BLaER1 (cell line): ENCODE data around the gene NTMT2.

Experiments used
- H3K27ac ChIP-seq: shearing (Covaris generic); formaldehyde crosslinking; 2 replicates; pipeline ENCODE4 v1.8.1; 2022
- H3K27me3 ChIP-seq: shearing (Covaris generic); formaldehyde crosslinking; 2 replicates; pipeline ENCODE4 v1.8.1; 2022
- H3K36me3 ChIP-seq: shearing (Covaris generic); formaldehyde crosslinking; 2 replicates; pipeline ENCODE4 v1.8.1; 2022
- H3K4me1 ChIP-seq: shearing (Covaris generic); formaldehyde crosslinking; 2 replicates; pipeline ENCODE4 v1.8.1; 2022
- H3K4me2 ChIP-seq: shearing (Covaris generic); formaldehyde crosslinking; 2 replicates; pipeline ENCODE4 v1.8.1; 2022
- H3K4me3 ChIP-seq: shearing (Covaris generic); formaldehyde crosslinking; 2 replicates; pipeline ENCODE4 v1.8.1; 2022
- H3K9ac ChIP-seq: shearing (Covaris generic); formaldehyde crosslinking; 2 replicates; pipeline ENCODE4 v1.8.1; 2022
- H3K9me3 ChIP-seq: shearing (Covaris generic); formaldehyde crosslinking; 2 replicates; pipeline ENCODE4 v1.8.1; 2022
- H4K20me1 ChIP-seq: shearing (Covaris generic); formaldehyde crosslinking; 2 replicates; pipeline ENCODE4 v1.8.1; 2022
- Cebpa-rat ChIP-seq: shearing (Covaris generic); IDR thresholded peaks from 2 replicates; pipeline ENCODE4 v1.8.1; 2022

The NTMT2 gene

DNA sequence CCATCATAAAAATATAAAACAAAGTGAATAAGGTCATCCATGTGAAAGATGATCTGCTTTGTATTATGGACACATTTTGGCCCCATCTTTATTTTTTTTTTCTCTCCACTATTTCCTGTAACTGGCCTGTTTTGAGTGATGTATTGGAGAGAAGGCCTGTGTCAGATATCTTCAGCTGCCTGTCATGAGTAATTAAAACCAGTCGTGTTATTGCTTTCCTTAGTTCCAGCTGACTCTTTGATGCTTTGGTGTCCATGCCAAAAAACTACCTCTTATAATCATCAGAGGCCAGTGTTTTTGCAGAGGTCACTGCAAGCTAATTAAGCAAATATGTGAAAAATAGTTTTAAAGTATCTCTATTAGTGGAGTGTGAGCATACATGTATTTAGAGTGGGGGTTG lies 29.7 kb downstream of the NTMT2 start:
- H3K4me2 ChIP-seq, result no peak overlapping the region
- TF ChIP-seq Cebpa-rat, result no peak
- H3K9ac ChIP-seq, result no peak overlapping the region
- no peaks in the 10 kb centered on the region for H3K36me3 ChIP-seq
- H4K20me1 ChIP-seq, result no peaks in the 10 kb centered on the region
- no peaks in the 10 kb centered on the region for H3K27me3 ChIP-seq
- peaks cover 7% of the 10 kb centered on the region; the same call in 1 of the 2 replicates for H3K9me3 ChIP-seq
- no peak overlapping the region for H3K4me3 ChIP-seq
- H3K4me1 ChIP-seq, result no peaks in the 10 kb centered on the region
- H3K27ac ChIP-seq, result no peak overlapping the region

DNA sequence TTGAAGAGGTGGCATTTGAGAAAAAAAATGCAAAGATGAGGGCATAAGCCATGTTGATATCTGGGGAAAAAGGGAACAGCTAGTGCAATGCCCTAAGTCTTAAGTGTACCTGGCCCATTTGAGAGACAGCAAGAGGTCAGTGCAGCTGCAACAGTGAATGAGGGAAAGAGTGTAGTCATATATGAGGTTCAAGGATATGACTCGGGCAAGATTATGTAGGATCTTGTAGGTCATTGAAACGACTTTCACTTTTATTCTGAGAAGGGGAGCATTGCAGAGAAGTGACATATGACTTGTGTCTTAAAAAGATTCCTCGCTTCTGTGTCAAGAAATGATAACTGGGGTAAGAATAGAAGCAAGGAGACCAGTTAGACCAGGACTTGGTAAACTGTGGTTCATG lies 31.0 kb downstream of the NTMT2 start:
- Histone ChIP-seq H3K4me1 (no peaks in the 10 kb centered on the region), H3K9ac (no peak overlapping the region), H3K36me3 (no peaks in the 10 kb centered on the region), H3K27ac (no peak overlapping the region), H3K4me2 (no peak overlapping the region), H3K27me3 (no peaks in the 10 kb centered on the region), H4K20me1 (no peaks in the 10 kb centered on the region), H3K4me3 (no peak overlapping the region), H3K9me3 (no peaks in the 10 kb centered on the region)
- TF ChIP-seq Cebpa-rat, result no peak

DNA sequence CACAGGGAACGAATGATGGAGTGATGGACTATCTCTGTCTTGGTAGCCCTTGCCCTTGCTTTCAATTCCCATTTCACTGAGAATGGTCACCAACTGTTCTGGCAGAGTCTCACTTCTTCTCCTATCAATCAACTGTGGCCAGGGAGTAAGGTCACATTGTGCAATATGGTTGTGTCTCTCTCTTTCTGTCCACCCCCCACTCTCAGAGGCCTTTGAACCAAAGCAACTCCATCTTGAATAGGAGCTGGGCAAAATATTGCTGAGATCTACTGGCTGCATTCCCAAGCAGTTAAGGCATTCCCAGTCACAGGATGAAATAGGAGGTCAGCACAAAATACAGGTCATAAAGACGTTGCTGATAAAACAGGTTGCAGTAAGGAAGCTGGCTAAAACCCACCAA lies 36.7 kb downstream of the NTMT2 start:
- TF ChIP-seq Cebpa-rat, result no peak
- Histone ChIP-seq H4K20me1 (no peaks in the 10 kb centered on the region), H3K4me2 (no peak overlapping the region), H3K27me3 (no peaks in the 10 kb centered on the region), H3K36me3 (no peaks in the 10 kb centered on the region), H3K9ac (no peak overlapping the region), H3K4me3 (no peak overlapping the region), H3K27ac (no peak overlapping the region), H3K4me1 (no peaks in the 10 kb centered on the region), H3K9me3 (no peaks in the 10 kb centered on the region)

DNA sequence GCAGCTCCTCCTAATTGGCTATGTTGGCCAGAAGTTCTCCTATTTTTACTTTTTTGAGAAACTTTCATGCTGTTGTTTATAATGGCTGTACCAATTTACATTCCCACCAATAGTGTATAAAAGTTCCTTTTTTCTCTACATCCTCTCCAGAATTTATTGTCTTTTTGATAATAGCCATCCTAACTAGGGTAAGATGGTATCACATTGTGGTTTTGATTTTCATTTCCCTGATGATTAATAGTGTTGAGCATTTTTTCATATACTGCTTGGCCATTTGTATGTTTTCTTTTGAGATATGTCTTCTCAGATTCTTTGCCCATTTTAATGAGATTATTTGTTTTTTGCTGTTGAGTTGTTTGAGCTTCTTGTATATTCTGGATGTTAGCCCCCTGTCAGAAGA lies 46.8 kb downstream of the NTMT2 start:
- Histone ChIP-seq H3K9me3 (0 out of 2 replicates have a peak, but pooled peaks cover 4% of the 10 kb centered on the region), H4K20me1 (no peaks in the 10 kb centered on the region), H3K9ac (no peak overlapping the region), H3K4me2 (no peak overlapping the region), H3K4me3 (no peak overlapping the region), H3K4me1 (no peaks in the 10 kb centered on the region), H3K36me3 (no peaks in the 10 kb centered on the region), H3K27ac (no peak overlapping the region), H3K27me3 (no peaks in the 10 kb centered on the region)
- TF ChIP-seq Cebpa-rat, result no peak

DNA sequence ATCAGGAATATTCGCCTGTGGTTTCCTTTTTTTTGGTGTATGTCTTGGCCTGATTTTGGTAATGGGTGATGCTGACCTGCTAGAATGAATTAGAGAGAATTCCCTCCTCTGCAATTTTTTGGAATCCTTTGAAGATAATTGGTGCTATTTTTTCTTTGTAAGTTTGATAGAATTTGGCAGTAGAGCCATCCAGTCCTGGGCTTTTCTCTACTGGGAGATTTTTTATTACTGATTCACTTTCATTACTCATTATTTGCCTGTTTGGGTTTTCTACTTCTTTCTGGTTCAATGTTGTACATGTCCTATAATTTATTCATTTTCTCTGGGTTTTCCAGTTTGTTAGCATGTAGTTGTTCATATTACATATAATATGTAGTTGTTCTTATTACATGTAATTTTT lies 48.7 kb downstream of the NTMT2 start:
- no peaks in the 10 kb centered on the region for H3K27me3 ChIP-seq
- 0 out of 2 replicates have a peak, but pooled peaks cover 4% of the 10 kb centered on the region for H3K9me3 ChIP-seq
- H3K4me1 ChIP-seq, result no peaks in the 10 kb centered on the region
- no peak overlapping the region for H3K4me2 ChIP-seq
- no peak for TF ChIP-seq Cebpa-rat
- H3K36me3 ChIP-seq, result no peaks in the 10 kb centered on the region
- no peak overlapping the region for H3K9ac ChIP-seq
- no peaks in the 10 kb centered on the region for H4K20me1 ChIP-seq
- H3K27ac ChIP-seq, result no peak overlapping the region
- no peak overlapping the region for H3K4me3 ChIP-seq

DNA sequence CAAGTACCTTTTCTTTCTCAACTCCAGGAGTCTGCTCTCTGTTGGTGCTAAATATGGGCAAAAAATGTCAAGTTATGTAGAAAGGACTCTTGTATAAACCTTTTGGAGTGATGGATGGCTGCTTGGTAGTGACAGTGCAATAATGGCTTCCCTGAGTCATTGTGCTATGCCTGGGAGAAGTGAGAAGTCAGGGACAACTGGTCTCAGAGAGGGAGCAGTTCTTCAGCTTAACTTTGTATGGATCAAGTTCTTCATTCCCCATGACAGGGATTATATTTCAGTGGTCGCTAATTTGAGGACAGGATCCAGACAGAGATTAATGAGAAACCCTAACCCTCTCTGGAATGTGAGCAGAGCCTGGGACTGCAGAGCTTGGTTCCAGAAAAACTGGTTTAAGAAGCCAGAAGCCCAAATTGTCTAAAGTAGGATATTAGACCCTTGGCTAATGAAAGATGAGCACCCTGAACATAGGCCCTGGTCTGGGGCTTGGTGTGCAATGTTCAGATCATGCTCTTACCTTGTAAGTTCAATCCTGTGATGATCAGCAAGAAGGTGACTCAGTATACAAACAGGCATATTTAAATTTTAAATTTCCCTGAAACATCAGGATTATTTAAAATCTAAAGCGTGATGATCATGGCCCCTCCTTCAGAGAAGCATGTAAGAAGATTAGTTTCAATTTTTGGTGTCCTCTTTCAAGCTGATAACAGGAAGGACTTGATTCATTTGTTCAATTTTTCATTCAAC lies 50.9 kb downstream of the NTMT2 start:
- Histone ChIP-seq H3K9ac (no peak overlapping the region), H4K20me1 (no peaks in the 10 kb centered on the region), H3K27ac (no peak overlapping the region), H3K36me3 (no peaks in the 10 kb centered on the region), H3K4me1 (no peaks in the 10 kb centered on the region), H3K9me3 (no peaks in the 10 kb centered on the region), H3K4me2 (no peak overlapping the region), H3K27me3 (no peaks in the 10 kb centered on the region), H3K4me3 (no peak overlapping the region)
- TF ChIP-seq Cebpa-rat, result no peak

DNA sequence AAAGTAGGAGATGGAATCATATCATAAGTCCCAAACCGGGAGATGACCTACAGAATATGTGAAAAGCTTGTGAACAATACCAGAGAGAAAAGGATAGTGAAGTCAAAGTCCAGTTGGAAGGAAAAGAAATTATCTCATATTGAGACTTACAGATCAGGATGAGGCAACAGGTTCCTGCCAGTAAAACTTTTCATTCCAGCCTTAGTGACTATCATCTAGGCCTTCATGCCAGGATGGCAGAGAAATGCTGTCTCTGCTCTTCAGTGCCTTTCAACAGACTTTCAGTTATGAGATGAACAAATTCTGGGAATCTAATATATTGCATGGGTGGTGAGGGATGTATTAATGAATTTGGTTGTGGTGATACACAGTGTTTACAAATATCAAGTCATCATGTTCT lies 52.3 kb downstream of the NTMT2 start:
- no peaks in the 10 kb centered on the region for H3K27me3 ChIP-seq
- no peaks in the 10 kb centered on the region for H3K4me1 ChIP-seq
- no peaks in the 10 kb centered on the region for H3K36me3 ChIP-seq
- no peak overlapping the region for H3K9ac ChIP-seq
- H3K4me2 ChIP-seq, result no peak overlapping the region
- no peak for TF ChIP-seq Cebpa-rat
- no peak overlapping the region for H3K4me3 ChIP-seq
- no peak overlapping the region for H3K27ac ChIP-seq
- no peaks in the 10 kb centered on the region for H3K9me3 ChIP-seq
- no peaks in the 10 kb centered on the region for H4K20me1 ChIP-seq

DNA sequence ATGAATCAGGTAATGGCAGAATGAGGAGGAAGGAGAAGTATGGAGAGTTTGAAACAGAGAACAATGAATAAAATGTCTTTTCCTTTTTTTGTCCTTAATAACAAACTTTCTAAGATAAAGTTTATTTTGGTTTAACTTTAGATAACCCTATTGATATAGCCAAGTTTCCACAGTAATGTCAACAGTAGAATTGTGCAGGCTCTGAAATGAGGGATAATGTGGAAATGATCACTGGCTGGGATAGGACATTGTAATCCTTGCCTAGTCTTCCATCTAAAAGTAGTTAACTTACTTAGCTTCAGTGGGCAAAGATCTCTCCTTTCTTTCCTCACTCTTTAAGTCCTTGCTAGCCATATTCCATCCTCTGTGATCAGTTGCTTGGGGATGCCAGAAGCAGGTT lies 52.8 kb downstream of the NTMT2 start:
- no peak overlapping the region for H3K4me2 ChIP-seq
- no peaks in the 10 kb centered on the region for H3K36me3 ChIP-seq
- H3K9me3 ChIP-seq, result no peaks in the 10 kb centered on the region
- TF ChIP-seq Cebpa-rat, result no peak
- no peak overlapping the region for H3K27ac ChIP-seq
- no peaks in the 10 kb centered on the region for H3K4me1 ChIP-seq
- no peak overlapping the region for H3K9ac ChIP-seq
- no peaks in the 10 kb centered on the region for H4K20me1 ChIP-seq
- no peak overlapping the region for H3K4me3 ChIP-seq
- no peaks in the 10 kb centered on the region for H3K27me3 ChIP-seq

DNA sequence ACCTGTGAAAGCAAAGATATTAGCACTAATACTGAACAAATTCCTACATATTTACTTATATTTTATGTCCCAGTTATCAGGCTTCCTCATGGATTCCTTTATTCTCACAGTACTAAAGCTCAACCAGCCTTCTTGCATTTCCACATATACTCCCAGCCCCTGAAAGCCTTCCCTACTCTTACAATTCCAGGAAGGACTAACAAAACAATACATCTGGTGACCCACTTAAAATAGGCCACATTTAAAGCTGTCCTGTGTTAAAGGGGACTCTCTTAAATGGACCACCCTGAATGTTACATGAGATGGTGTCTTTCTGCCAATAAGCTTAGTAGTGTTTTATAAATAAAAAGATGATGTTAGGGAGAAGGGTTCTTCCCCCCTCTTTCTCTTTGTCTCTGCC lies 54.4 kb downstream of the NTMT2 start:
- Histone ChIP-seq H4K20me1 (no peaks in the 10 kb centered on the region), H3K27me3 (no peaks in the 10 kb centered on the region), H3K9me3 (no peaks in the 10 kb centered on the region), H3K9ac (no peak overlapping the region), H3K4me1 (no peaks in the 10 kb centered on the region), H3K36me3 (no peaks in the 10 kb centered on the region), H3K4me2 (no peak overlapping the region), H3K4me3 (no peak overlapping the region), H3K27ac (no peak overlapping the region)
- no peak for TF ChIP-seq Cebpa-rat

DNA sequence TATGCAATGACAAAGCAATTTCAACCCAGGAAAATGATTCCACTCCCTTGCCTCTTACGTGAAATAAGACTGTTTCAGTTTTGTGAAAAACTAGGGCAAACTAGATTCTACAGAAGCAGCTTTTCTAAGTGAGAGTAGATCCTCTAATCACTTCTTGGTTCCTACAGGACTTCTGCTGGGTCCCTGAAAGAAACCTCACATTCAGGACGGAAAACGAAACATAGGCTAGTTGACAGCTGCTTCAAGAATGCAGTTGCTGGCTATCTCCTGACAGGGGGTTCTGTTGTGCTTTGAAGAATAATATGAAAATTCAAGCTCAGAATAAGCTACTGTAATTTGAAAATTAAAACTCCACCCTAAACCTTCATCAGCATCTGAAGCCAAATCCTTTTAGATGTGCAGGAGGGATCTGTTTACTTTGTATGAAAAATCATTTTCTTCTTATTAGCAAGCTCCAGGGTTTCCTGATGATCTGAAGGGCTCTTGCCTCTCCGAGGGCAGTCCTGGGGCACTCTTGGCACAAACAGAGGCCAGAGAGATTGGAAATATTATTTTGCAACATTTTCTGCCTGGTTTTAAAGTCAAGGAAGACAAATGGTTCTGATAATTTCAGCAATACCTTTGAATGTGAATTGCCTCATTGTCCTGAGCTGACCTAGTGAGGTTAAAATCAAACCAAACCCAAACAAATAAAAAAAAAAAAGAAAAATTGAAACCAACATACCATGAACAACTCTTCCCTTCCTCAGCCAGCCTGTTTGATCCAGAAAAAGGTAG lies 55.0 kb downstream of the NTMT2 start:
- H3K4me2 ChIP-seq, result no peak overlapping the region
- H3K27ac ChIP-seq, result no peak overlapping the region
- no peak overlapping the region for H3K4me3 ChIP-seq
- H3K9me3 ChIP-seq, result no peaks in the 10 kb centered on the region
- no peaks in the 10 kb centered on the region for H3K4me1 ChIP-seq
- H4K20me1 ChIP-seq, result no peaks in the 10 kb centered on the region
- H3K36me3 ChIP-seq, result no peaks in the 10 kb centered on the region
- H3K9ac ChIP-seq, result no peak overlapping the region
- no peak for TF ChIP-seq Cebpa-rat
- no peaks in the 10 kb centered on the region for H3K27me3 ChIP-seq
